Tibial nerve (tissue), 3 donors: ENCODE measurements around the gene NKX2-4.

Experiments
- CTCF ChIP-seq, 5 experiments: fragments of 200-600 bp in 3 of 5; fragments of 450-650 bp in 2 of 5; sonication (generic) in 3 of 5; IDR thresholded peaks; one replicate each; pipeline ENCODE4 v1.5.1; 2016 to 2019; ENCODE audit warnings: antibody characterized with exemption in 5 of 5, mild to moderate bottlenecking in 3 of 5, moderate library complexity in 2 of 5
- POLR2A ChIP-seq, 2 donors: fragments of 450-650 bp; IDR thresholded peaks; one replicate each; pipeline ENCODE4 v1.6.1; 2017; ENCODE audit warnings: antibody characterized with exemption in 2 of 2, mild to moderate bottlenecking in 2 of 2, moderate library complexity in 2 of 2

GRCh38 chr20:21398109-21399004 is 1.0 kb upstream of the NKX2-4 start:
- TF ChIP-seq POLR2A (IDR thresholded peaks at IDR 0.05), result no peak
- no peak for TF ChIP-seq CTCF (IDR thresholded peaks at IDR 0.05)
